NCI-H2196 (cell line): ENCODE results near the gene FBXL13.
"Not testable (repeated sequence)": the region's sequence is repeated elsewhere in the genome, so short reads cannot be mapped to it uniquely, and the experiment has no call there.

Source experiments
- DNase-seq: peaks from one replicate; lab custom pipeline; 2025; ENCODE audit not compliant: unreplicated experiment; lab: John Stamatoyannopoulos, UW

The FBXL13 gene

GRCh38 chr7:103080923-103081322, 6.3 kb upstream of the FBXL13 start:
- no peak for DNase-seq

- DNase-seq: no peak
Observed at GRCh38 chr7:103079836-103080235, 5.2 kb upstream of the FBXL13 start.

- not testable (repeated sequence) for DNase-seq
Observed at GRCh38 chr7:103078226-103078625, 3.6 kb upstream of the FBXL13 start.

GRCh38 chr7:103077318-103077717, 2.7 kb upstream of the FBXL13 start:
- no peak for DNase-seq

- DNase-seq: no peak
Observed at GRCh38 chr7:103076764-103077163, 2.2 kb upstream of the FBXL13 start.

- peak; percentile 32 for DNase-seq
Observed at GRCh38 chr7:103075337-103075918, 832 bp upstream of the FBXL13 start.

GRCh38 chr7:103073989-103074518, 542 bp downstream of the FBXL13 start:
- no peak for DNase-seq

GRCh38 chr7:103071000-103071399, 3.6 kb downstream of the FBXL13 start:
- no peak for DNase-seq

GRCh38 chr7:103068414-103069403, 5.9 kb downstream of the FBXL13 start:
- DNase-seq: no peak

- no peak for DNase-seq
Observed at GRCh38 chr7:103065667-103066066, 8.9 kb downstream of the FBXL13 start.

- no peak for DNase-seq
Observed at GRCh38 chr7:103063895-103064294, 10.7 kb downstream of the FBXL13 start.

- no peak for DNase-seq
Observed at GRCh38 chr7:103059471-103059870, 15.1 kb downstream of the FBXL13 start.

- DNase-seq: no peak
Observed at GRCh38 chr7:103058122-103058521, 16.5 kb downstream of the FBXL13 start.

- not testable (repeated sequence) for DNase-seq
Observed at GRCh38 chr7:103056006-103056405, 18.6 kb downstream of the FBXL13 start.

GRCh38 chr7:103051519-103051918, 23.1 kb downstream of the FBXL13 start:
- no peak for DNase-seq

- peak; percentile 10 for DNase-seq
Observed at GRCh38 chr7:103048833-103049232, 25.8 kb downstream of the FBXL13 start.

- not testable (repeated sequence) for DNase-seq
Observed at GRCh38 chr7:103041815-103042214, 32.8 kb downstream of the FBXL13 start.

GRCh38 chr7:103037823-103038739, 36.5 kb downstream of the FBXL13 start:
- DNase-seq: not testable (repeated sequence)

- DNase-seq: no peak
Observed at GRCh38 chr7:103037476-103037822, 37.1 kb downstream of the FBXL13 start.

- not testable (repeated sequence) for DNase-seq
Observed at GRCh38 chr7:103034318-103034717, 40.3 kb downstream of the FBXL13 start.

GRCh38 chr7:103031781-103032180, 42.8 kb downstream of the FBXL13 start:
- no peak for DNase-seq
